ENCODE measurements around the gene NBAS.

DNA sequence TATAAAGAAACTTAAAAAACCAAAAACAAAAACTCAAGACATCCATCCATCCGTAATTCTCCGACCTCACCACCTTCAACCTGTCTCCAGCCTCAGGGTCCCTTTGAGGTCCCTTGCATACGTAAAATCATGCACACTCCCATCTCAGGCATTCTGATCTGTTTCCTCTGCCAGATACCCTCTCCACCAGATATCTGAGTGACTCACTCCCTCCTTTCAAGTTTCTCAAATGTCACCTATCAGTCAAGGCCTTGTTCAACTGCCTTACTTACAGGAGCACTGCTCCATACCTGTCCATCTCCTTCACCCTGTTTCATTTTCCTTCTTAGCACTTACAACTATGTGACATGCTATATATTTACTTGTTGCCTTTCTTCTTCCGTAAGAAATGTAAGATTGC, 369.3 kb downstream of the NBAS start:
- TF ChIP-seq, protein P1, sequence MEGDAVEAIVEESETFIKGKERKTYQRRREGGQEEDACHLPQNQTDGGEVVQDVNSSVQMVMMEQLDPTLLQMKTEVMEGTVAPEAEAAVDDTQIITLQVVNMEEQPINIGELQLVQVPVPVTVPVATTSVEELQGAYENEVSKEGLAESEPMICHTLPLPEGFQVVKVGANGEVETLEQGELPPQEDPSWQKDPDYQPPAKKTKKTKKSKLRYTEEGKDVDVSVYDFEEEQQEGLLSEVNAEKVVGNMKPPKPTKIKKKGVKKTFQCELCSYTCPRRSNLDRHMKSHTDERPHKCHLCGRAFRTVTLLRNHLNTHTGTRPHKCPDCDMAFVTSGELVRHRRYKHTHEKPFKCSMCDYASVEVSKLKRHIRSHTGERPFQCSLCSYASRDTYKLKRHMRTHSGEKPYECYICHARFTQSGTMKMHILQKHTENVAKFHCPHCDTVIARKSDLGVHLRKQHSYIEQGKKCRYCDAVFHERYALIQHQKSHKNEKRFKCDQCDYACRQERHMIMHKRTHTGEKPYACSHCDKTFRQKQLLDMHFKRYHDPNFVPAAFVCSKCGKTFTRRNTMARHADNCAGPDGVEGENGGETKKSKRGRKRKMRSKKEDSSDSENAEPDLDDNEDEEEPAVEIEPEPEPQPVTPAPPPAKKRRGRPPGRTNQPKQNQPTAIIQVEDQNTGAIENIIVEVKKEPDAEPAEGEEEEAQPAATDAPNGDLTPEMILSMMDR (IDR thresholded peaks at IDR 0.05), result no peak
- no peak for TF ChIP-seq POLR2A (IDR thresholded peaks at IDR 0.05)
- TF ChIP-seq POLR2AphosphoS5 (IDR thresholded peaks at IDR 0.05; ENCODE audit: insufficient read depth in 1 of 2, low read depth in 1 of 2), result no peak
